K562 (cell line): ENCODE measurements around the gene LAMC1. TPM values are rescaled to one million over a fixed set of nuclear protein-coding genes. Genes with fewer than 3 reads are reported as not detected.

ENCODE experiments used
- ATAC-seq: fragments of 200-7000 bp; cut with Tn5 transposase; 3 replicates; pipeline ENCODE4 v1.9.1; 2020; ENCODE audit warnings: moderate library complexity
- BruUV-seq: library from RNA; stranded (reverse); fragments of 400-500 nt; replicated peaks from 2 replicates; lab custom pipeline; 2021; lab: Mats Ljungman, UMichigan
- CTCF ChIA-PET: fragments of 300-600 bp; formaldehyde crosslinking; extraction: SDS; loops from one replicate; lab custom pipeline; 2021; ENCODE audit warnings: low intra/inter-chr PET ratio; lab: Yijun Ruan, JAX
- POLR2A ChIA-PET: fragments of 300-600, 350-650 bp; sonication (Branson Sonifier 250); formaldehyde crosslinking; extraction: SDS; loops from one replicate; lab custom pipeline; 2021; ENCODE audit warnings: antibody characterized with exemption, inconsistent platforms; lab: Yijun Ruan, JAX
- DNase-seq, 4 experiments: peaks; one replicate each; pipeline versions ENCODE4 v3.0.0 to v3.0.0-alpha.2; 2011 to 2018; ENCODE audit warnings: low spot score in 3 of 4, mixed read lengths in 3 of 4; ENCODE audit errors: extremely low read depth in 1 of 4
- FAIRE-seq: peaks from 2 replicates; lab custom pipeline; 2011; peaks lifted over from hg19 to GRCh38; lab: Jason Lieb, UNC
- H2AFZ ChIP-seq: 2 replicates; pipeline ENCODE4 v1.6.0; 2011; ENCODE audit warnings: low read depth, low read length, control low read depth, inconsistent platforms
- H3K27ac ChIP-seq: fragments of 200-600 bp; 3 replicates; pipeline ENCODE4 v1.8.0; 2011; ENCODE audit warnings: low read depth, mild to moderate bottlenecking, control low read depth, inconsistent platforms, low read length, moderate library complexity, mixed read lengths; ENCODE audit errors: extremely low read depth
- H3K27me3 ChIP-seq, 2 experiments: fragments of 300-600 bp in 1 of 2; 2 replicates in 1 of 2; 3 replicates in 1 of 2; pipeline versions ENCODE4 v1.6.0 to v1.8.0; 2011; ENCODE audit warnings: inconsistent platforms in 2 of 2, low read length in 2 of 2, mild to moderate bottlenecking in 1 of 2, mixed read lengths in 1 of 2, moderate library complexity in 1 of 2; ENCODE audit not compliant: control insufficient read depth in 2 of 2, insufficient read depth in 2 of 2
- H3K36me3 ChIP-seq: fragments of 300-600 bp; 3 replicates; pipeline ENCODE4 v1.8.0; 2011; ENCODE audit warnings: mild to moderate bottlenecking, low read length, inconsistent platforms; ENCODE audit not compliant: control insufficient read depth, insufficient read depth
- H3K4me1 ChIP-seq, 2 experiments: fragments of 200-600 bp in 1 of 2; replicated peaks in 1 of 2; 2 replicates in 1 of 2; 3 replicates in 1 of 2; pipeline versions ENCODE4 v1.5.1 to v1.8.0; 2011; ENCODE audit warnings: inconsistent platforms in 2 of 2, low read length in 2 of 2, mild to moderate bottlenecking in 1 of 2, mixed read lengths in 1 of 2, moderate library complexity in 1 of 2; ENCODE audit not compliant: control insufficient read depth in 2 of 2, insufficient read depth in 2 of 2
- H3K4me2 ChIP-seq: 2 replicates; pipeline ENCODE4 v1.6.1; 2011; ENCODE audit warnings: low read length, control low read depth, inconsistent platforms, mixed read lengths; ENCODE audit not compliant: insufficient read depth
- H3K4me3 ChIP-seq: fragments of 200-600 bp; sonication (generic), shearing (Covaris generic); 2 replicates; pipeline ENCODE4 v1.5.1; 2016; ENCODE audit warnings: control low read depth, inconsistent platforms
- H3K79me2 ChIP-seq: fragments of 200-600 bp; 3 replicates; pipeline ENCODE4 v1.8.0; 2011; ENCODE audit warnings: low read length, inconsistent platforms; ENCODE audit not compliant: control insufficient read depth, insufficient read depth
- H3K9ac ChIP-seq, 2 experiments: 2 replicates each; pipeline versions ENCODE4 v1.6.0 to v1.6.1; 2011; ENCODE audit warnings: low read depth in 2 of 2, low read length in 2 of 2, control low read depth in 1 of 2, inconsistent platforms in 1 of 2, mild to moderate bottlenecking in 1 of 2, mixed read lengths in 1 of 2; ENCODE audit not compliant: insufficient read depth in 1 of 2
- H3K9me1 ChIP-seq: one replicate; pipeline ENCODE4 v1.6.0; 2011; ENCODE audit warnings: inconsistent platforms, mild to moderate bottlenecking, low read length, moderate library complexity; ENCODE audit not compliant: control insufficient read depth, insufficient read depth
- H3K9me3 ChIP-seq: replicated peaks from 2 replicates; pipeline ENCODE4 v1.5.1; 2011; ENCODE audit warnings: low read depth, low read length, inconsistent platforms; ENCODE audit not compliant: control insufficient read depth, insufficient read depth
- H4K20me1 ChIP-seq: replicated peaks from 2 replicates; pipeline ENCODE4 v1.6.1; 2011; ENCODE audit warnings: low read length, inconsistent platforms, mixed read lengths; ENCODE audit not compliant: control insufficient read depth, insufficient read depth
- ATF2 ChIP-seq: sonication (generic); formaldehyde crosslinking; IDR thresholded peaks from 2 replicates; pipeline ENCODE4 v1.8.1; 2022; ENCODE audit warnings: missing genetic modification reagents
- CHD1 ChIP-seq: fragments of 200-600 bp; sonication (generic); IDR thresholded peaks from one replicate; pipeline ENCODE4 v1.6.1; 2012; ENCODE audit warnings: mild to moderate bottlenecking, moderate library complexity, low read length, inconsistent platforms
- CSDE1 ChIP-seq, 2 experiments: fragments of 450-650 bp; IDR thresholded peaks; 2 replicates each; pipeline ENCODE4 v1.6.1; 2016; ENCODE audit warnings: mild to moderate bottlenecking in 1 of 2
- ELK1 ChIP-seq: sonication (generic); formaldehyde crosslinking; IDR thresholded peaks from 2 replicates; pipeline ENCODE4 v1.8.1; 2022; ENCODE audit warnings: missing genetic modification reagents
- GTF2B ChIP-seq: IDR thresholded peaks from 2 replicates; pipeline ENCODE4 v1.6.1; 2011; ENCODE audit not compliant: insufficient read length; ENCODE audit errors: extremely low read depth
- HDAC2 ChIP-seq: fragments of 450-650 bp; IDR thresholded peaks from 2 replicates; pipeline ENCODE4 v1.6.1; 2016; ENCODE audit warnings: mild to moderate bottlenecking
- ILF3 ChIP-seq: fragments of 450-650 bp; IDR thresholded peaks from 2 replicates; pipeline ENCODE4 v1.6.1; 2018; ENCODE audit warnings: antibody characterized with exemption, mild to moderate bottlenecking, moderate library complexity, borderline replicate concordance
- NCOA4 ChIP-seq: fragments of 450-650 bp; IDR thresholded peaks from 2 replicates; pipeline ENCODE4 v1.6.1; 2018; ENCODE audit warnings: mild to moderate bottlenecking; ENCODE audit not compliant: partially characterized antibody
- POLR2B ChIP-seq: fragments of 450-650 bp; IDR thresholded peaks from 2 replicates; pipeline ENCODE4 v1.6.1; 2018; ENCODE audit warnings: low read depth; ENCODE audit not compliant: partially characterized antibody
- RAD21 ChIP-seq, 2 experiments: fragments of 250-450 bp in 1 of 2; fragments of 450-650 bp in 1 of 2; sonication (Bioruptor Pico) in 1 of 2; formaldehyde crosslinking in 1 of 2; IDR thresholded peaks in 1 of 2; conservative IDR thresholded peaks in 1 of 2; 2 replicates each; pipeline versions ENCODE4 v1.4.0 to v1.8.0; 2020 to 2022; ENCODE audit warnings: mild to moderate bottlenecking in 2 of 2, moderate library complexity in 1 of 2
- RBM17 ChIP-seq: fragments of 200-400 bp; formaldehyde crosslinking; IDR thresholded peaks from 2 replicates; pipeline ENCODE4 v1.6.1; 2017; ENCODE audit warnings: low read depth, mild to moderate bottlenecking, low read length, borderline replicate concordance
- XRCC4 ChIP-seq: IDR thresholded peaks from one replicate; pipeline ENCODE4 v1.6.1; 2011; ENCODE audit not compliant: insufficient read depth, insufficient read length; ENCODE audit errors: extremely low read depth
- ZNF586 ChIP-seq: fragments of 450-650 bp; formaldehyde crosslinking; conservative IDR thresholded peaks from 2 replicates; pipeline ENCODE4 v1.4.0; 2020; ENCODE audit warnings: mild to moderate bottlenecking, moderate library complexity
- WGBS: fragments of 100-300 bp; shearing (Covaris generic); methylation state at CpG from one replicate; pipeline ENCODE4 v1.1.6; 2016; ENCODE audit warnings: low coverage, mixed read lengths; ENCODE audit not compliant: insufficient coverage; ENCODE audit errors: missing lambda C conversion rate; 5-methylcytosine and 5-hydroxymethylcytosine counted together
- in situ Hi-C: fragments of 300-500 bp; cut with MboI; formaldehyde crosslinking; loops from 4 replicates; pipeline ENCODE4 v1.15.0; 2018; ENCODE audit warnings: inconsistent platforms, mixed read lengths
- intact Hi-C: fragments of 100-400 bp; cut with micrococcal nuclease; formaldehyde crosslinking; loops from 2 replicates; pipeline ENCODE4 v1.14.2; 2022
- polyA plus RNA-seq, 8 experiments: library from polyadenylated mRNA; depleted of rRNA in 4 of 8; stranded (reverse) in 5 of 8; unstranded in 3 of 8; fragments of >200 nt; fragmentation: Nextera tagmentation in 2 of 8; fragmentation: Illumina TruSeq in 1 of 8; extraction: Ambion mirVana in 2 of 8; extraction: Trizol in 1 of 8; gene quantifications; 2 replicates each; pipeline versions ENCODE4 v1.2.1 to v1.2.3, GENCODE V29; 2011 to 2014; ENCODE audit warnings: inconsistent platforms in 1 of 8, missing spikeins in 1 of 8
- total RNA-seq, 7 experiments: library from RNA; depleted of rRNA in 6 of 7; stranded (reverse); fragments of >200 nt in 6 of 7; fragmentation: Illumina TruSeq in 2 of 7; extraction: Trizol in 2 of 7; gene quantifications; 2 replicates each; pipeline versions ENCODE4 v1.2.1 to v1.2.3, GENCODE V29; 2011 to 2021; ENCODE audit warnings: low replicate concordance in 1 of 7

The LAMC1 gene
- total and polyA plus RNA-seq, 9 of the 15 experiments (the other 6 are each of a cell fraction or from before 2014, with no cell fraction given), result 0.07 to 0.71 (median 0.13) TPM; not detected in 2

GRCh38 chr1:183178545-183178944, 155.3 kb downstream of the LAMC1 start:
- Histone ChIP-seq H3K79me2 (no peaks in the 10 kb centered on the region), H3K9ac (no peak overlapping the region), H3K4me3 (no peak overlapping the region), H4K20me1 (no peaks in the 10 kb centered on the region), H3K36me3 (no peaks in the 10 kb centered on the region), H3K4me1 (no peaks in the 10 kb centered on the region), H3K9me1 (no peaks in the 10 kb centered on the region), H3K4me2 (no peak overlapping the region), H3K9me3 (no peaks in the 10 kb centered on the region), H3K27ac (no peak overlapping the region), H2AFZ (no peak overlapping the region), H3K27me3 (peaks cover 0 to 3% of the 10 kb centered on the region in 2 experiments; a peak in 1 of 5 replicates)
- ChIA-PET POLR2A (no interaction called here), CTCF (no interaction called here)
- ATAC-seq (no peak), FAIRE-seq (no peak), DNase-seq (no peak)
- BruUV-seq, result no TSS peak
- intact Hi-C loops, result no loop called here
- TF ChIP-seq GTF2B, result no peak
- no peak for TF ChIP-seq ILF3
- TF ChIP-seq HDAC2, result no peak
- no peak for TF ChIP-seq NCOA4
- TF ChIP-seq CSDE1 (IDR thresholded peaks at IDR 0.05), result no peak
- 2% methylated on average over 7 of the region's 7 CpGs for whole genome bisulfite sequencing
- in situ Hi-C loops, result no loop called here

GRCh38 chr1:183179033-183179432, 155.8 kb downstream of the LAMC1 start:
- in situ Hi-C loops (no loop called here), intact Hi-C loops (no loop called here)
- no peak overlapping the region for H3K27ac ChIP-seq
- DNase-seq, result no peak
- ChIA-PET CTCF (no interaction called here), POLR2A (no interaction called here)
- H3K9me3 ChIP-seq, result no peaks in the 10 kb centered on the region
- no peak overlapping the region for H3K4me2 ChIP-seq
- no peak overlapping the region for H3K9ac ChIP-seq
- no peaks in the 10 kb centered on the region for H3K36me3 ChIP-seq
- TF ChIP-seq RAD21 (CRISPR knock-in tag; conservative IDR thresholded peaks at IDR 0.05 in 1 of 2, IDR thresholded peaks at IDR 0.05 in 1 of 2) (no peak), CHD1 (no peak), RBM17 (no peak), ELK1 (CRISPR knock-in tag) (no peak), XRCC4 (no peak), ZNF586 (CRISPR knock-in tag) (no peak), POLR2B (no peak), ATF2 (CRISPR knock-in tag) (no peak)
- no peaks in the 10 kb centered on the region for H3K9me1 ChIP-seq
- WGBS, result 0% methylated on average over 2 of the region's 2 CpGs
- no peaks in the 10 kb centered on the region for H4K20me1 ChIP-seq
- no peak overlapping the region for H2AFZ ChIP-seq
- ATAC-seq, result no peak
- no peaks in the 10 kb centered on the region for H3K79me2 ChIP-seq
- no TSS peak for BruUV-seq
- no peak overlapping the region for H3K4me3 ChIP-seq
- peaks cover 0 to 3% of the 10 kb centered on the region in 2 experiments; a peak in 1 of 5 replicates for H3K27me3 ChIP-seq
- no peak for FAIRE-seq
- no peaks in the 10 kb centered on the region for H3K4me1 ChIP-seq
